HG03460 (cell line): ENCODE data around the gene CEL.
"Not testable (repeated sequence)": the region's sequence is repeated elsewhere in the genome, so short reads cannot be mapped to it uniquely, and the experiment has no call there.

ENCODE experiments used
- ATAC-seq: cut with Tn5 transposase; IDR thresholded peaks from one replicate; pipeline ENCODE4 v1.9.1; 2021; ENCODE audit not compliant: unreplicated experiment

Gene CEL

DNA sequence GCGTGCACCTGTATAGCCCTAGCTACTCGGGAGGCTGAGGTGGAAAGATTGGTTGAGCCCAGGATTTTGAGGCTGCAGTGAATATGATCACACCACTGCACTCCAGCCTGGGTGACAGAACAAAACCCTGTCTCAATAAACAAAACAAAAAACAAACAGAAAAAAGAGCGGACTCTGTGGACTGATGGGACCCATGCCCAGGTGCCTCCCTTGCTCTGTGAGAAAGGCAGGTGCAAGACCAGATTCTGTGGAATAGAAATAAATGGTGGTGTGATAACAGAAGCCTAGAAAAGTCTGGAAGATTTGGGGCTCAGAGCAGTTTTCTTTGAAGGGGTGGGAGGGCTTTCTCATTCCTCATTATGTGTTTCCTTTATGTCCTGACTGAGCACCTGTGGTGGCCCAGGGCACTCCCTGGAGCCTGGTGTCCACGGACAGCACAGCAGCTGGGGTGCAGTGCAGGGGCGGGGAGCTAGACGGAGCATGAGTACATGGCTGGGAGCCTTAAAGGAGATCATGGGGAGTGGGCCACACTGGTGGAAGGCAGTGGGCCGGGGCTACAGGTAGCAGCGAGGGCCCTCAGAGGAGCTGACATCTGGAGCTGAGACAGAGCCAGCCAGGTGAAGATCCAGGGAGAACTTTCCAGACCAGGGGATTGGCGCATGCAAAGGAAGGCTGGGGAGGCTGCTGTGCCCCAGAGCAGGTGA is 15.4 kb upstream of the CEL start:
- no peak for ATAC-seq

DNA sequence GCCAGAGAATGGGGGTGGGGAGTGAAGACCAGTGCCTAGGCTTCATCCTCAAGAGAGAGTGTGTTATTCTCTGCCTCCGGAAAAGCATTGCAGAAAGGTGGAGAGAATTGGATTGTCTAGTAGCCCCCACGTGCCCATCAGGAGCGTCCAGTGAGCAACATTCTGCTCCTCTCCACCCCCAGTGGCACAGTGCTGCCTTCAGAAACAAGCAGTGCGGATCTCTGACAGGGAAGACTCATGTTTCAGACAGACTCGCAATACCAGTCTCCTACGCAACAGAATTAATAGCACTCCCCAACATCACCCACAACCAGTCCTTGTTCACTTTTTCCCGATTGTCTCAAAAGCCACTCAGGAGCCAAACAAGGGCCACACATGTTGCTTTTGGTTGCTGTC is 14.9 kb upstream of the CEL start:
- no peak for ATAC-seq

DNA sequence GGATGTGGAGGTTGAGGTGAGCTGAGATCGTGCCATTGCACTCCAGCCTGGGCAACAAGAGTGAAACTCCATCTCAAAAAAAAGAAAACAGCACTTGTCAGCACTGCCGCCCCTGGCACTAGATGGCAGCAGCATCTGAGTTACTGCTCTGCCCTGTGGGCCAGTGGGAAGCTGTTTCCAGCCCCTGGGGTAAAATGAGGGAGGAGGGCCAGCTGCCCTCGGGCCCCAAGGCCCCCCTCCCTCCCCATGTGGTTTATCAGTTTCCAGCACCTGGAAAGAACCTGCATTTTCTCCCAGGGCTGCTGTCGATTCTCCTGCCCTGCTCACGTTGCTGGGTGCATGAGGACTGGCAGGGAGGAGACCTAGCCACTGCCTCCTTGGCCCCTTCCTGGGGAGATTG is 13.2 kb upstream of the CEL start:
- no peak for ATAC-seq

DNA sequence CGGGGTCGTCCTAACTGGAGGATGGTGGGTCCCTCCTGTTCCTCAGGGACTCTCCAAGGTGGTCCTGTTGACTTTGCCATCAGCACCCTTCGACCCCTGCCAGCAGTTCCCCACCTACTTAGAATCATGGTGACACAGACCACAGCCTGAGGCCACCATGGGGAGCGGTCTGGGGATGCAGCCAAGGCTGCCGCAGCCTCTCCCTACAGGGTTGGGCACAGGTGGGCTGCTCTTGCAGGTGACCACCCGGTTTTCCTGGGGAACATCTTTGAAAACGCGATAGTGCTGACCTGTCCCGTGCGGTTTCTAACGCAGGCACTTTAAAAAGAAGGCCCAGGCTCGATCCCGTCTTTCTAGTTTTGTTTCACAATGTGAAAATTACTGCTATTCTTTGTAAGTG is 12.7 kb upstream of the CEL start:
- no peak for ATAC-seq

DNA sequence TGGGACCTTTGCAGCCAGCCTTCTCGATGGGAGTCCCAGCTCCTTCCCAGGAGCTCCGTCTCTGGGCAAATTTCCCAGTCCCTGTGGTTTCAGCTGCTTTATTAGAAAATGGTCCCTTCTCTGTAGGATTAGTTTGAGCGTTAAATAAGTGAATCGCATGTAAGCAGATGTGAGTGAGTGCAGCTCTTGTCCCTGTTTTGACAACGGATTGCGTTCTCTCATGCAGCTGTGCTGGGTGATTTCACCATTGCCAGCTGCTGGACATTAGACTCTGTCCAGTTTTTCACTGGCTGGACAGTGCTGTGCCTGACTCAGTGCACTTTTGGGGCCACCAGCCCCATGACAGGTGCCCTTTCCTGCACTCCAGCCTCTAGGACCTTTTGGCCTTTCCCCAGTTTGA is 11.6 kb upstream of the CEL start:
- no peak for ATAC-seq

DNA sequence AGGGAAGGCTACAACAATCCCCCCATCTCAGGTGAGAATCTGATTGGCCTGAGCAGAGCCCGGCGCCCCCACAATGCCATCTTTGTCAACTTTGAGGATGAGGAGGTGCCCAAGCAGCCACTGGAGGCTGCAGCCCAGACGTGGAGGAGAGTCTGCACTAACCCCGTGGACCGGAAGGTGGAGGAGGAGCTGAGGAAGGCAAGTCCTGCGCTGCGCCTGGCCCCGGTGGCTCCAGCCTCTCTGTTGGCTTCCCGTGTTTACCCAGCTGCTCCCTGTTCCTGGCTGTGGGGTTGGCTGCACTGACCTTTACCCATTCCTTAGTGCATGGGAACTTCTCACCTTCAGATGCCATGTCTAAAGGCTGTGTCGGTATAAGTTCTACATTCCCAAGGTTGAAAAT is 11.0 kb upstream of the CEL start:
- no peak for ATAC-seq

DNA sequence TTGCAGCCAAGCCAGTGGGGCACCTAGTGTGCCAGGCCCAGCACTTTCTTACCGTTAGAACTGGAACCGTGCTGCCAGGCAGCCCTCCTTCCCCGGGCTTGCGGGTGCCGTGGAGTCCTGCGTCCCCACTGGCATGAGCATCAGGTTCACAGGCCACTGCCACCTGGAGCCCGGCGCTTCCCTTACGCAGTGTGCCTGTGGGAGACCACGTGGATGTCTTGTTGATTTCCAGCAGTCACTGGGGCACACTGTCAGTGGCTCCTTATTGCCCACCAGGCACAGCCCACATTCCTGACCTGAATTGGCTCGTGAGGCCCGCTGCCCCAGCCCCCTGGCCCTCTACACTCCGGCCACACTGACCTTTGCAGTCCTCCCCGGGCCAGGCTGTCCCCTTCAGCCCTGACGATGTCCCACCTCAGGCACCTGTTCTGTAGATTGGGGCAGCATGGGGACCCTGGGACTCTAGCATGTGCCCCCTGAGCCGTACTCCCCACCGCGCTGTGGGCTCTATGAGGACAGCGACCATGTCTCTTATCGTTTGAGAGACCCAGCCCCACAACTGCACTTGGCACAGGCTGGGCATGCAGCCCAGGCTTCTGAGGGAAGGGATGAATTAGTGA is 10.4 kb upstream of the CEL start:
- no peak for ATAC-seq

DNA sequence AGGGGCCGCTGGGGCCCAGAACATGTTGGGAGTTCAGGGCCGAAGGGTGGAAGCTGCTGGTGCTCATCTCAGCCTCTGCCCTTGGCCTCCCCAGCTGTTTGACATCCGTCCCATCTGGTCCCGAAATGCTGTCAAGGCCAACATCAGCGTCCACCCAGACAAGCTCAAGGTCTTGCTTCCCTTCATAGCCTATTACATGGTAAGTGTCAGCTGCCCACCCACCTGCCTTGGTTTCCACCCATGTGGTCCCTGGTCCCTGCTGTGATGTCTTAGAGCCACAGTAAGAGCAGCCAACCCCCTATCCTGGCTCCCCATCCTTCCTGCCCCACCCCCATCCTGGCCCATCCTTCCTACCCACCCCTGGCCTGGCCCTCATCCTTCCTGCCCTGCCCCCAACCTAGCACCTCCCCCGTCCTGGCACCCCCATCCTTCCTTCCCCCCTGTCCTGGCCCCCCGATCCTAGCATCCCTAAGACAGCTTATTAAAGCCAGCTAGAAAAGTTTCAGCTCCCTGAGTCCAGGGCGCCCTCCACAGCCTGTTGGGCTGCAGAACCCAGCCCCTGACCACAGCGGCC is 9.7 kb upstream of the CEL start:
- no peak for ATAC-seq

DNA sequence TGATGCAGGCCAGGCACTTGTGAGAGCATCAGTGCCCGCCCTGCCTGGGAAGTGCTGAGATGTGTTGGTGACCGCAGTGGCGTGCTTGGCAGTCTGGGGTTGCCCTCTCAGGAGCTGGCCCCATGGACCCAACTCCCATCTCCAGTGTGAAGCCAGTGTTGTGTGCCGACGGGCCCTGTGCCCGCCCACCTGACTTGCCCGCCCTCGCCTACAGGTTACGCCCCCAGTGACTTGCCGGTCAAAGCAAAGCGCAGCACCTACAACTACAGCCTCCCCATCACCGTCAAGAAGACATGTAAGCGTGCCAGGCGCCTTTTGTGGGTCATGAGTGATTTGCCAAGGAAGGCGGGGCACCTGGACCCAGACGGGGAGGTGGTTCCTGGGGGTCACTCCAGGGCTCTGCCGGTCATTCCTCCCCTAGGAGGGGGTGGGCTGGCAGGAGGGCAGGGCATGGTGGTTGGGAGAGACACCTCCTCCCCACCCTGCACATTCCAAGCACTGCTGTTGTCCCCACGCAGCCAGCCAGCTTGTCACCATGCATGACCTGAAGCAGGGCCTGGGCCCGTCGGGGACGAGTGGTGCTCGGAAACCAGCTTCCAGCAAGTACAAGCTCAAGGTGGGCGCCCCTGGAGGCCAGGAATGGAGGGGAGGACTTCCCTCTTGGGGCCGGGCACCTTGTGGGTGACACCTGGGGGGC is 7.4 kb upstream of the CEL start:
- no peak for ATAC-seq

DNA sequence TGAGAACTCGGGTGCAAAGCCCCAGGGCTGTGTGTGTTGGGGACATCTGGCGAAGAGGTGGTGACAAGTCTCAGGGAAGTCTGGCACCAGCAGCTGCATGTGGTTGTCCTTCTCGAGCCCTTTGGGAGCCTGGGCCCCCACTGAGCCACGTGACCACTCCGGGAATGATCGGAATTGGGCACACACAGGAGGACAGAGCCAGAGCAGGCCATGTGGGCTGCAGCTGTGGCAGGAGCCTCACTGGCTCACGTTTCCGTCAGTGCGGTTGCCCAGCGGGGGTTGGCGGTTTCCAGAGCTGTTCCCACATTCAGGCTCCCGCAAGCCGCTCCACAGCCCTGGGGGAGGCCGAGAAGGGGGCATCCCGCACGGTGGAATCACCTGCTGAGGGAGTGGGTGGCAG is 6.8 kb upstream of the CEL start:
- no peak for ATAC-seq

DNA sequence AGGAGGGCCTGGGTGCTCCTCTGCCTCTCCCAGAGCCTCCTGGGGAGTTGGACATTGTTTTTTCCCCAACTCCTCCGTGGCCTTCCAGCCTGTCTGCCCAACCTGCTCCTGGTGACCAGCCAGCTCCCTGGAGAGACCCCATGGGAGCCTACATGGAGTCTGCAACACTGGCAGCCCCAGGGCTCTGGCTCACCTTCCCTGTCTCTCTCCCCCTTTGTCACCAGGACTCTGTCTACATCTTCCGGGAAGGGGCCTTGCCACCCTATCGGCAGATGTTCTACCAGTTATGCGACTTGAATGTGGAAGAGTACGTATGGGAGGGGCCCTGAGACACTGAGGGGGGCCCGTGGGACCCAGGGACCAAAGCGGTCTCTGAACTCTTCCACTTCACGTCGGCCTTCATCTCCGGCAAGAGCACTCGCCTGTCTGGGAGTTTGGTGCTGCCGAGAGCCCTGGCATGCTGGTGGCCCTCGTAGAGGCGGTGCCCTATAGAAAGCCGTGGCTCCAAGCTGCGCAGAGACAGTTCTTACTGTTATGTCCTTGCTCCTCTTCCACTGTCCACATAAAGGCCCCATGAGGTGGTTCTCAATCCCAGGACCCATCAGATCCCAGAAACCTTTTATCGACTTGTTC is 5.9 kb upstream of the CEL start:
- ATAC-seq = no peak

DNA sequence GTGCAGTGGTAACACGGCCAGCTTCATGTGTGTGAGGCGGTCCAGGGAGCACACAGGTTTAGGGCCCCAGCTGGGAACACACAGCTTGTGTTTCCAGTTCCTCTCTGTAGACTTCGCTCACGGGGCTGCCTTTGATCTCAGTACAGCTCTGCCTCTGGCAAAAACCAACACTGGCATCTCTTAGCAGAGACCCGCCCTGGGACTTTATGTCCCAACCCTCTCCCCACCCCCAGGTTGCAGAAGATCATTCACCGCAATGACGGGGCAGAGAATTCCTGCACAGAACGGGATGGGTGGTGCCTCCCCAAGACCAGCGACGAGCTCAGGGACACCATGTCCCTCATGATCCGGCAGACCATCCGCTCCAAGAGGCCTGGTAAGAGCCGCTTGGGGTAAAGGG is 5.2 kb upstream of the CEL start:
- ATAC-seq = no peak

DNA sequence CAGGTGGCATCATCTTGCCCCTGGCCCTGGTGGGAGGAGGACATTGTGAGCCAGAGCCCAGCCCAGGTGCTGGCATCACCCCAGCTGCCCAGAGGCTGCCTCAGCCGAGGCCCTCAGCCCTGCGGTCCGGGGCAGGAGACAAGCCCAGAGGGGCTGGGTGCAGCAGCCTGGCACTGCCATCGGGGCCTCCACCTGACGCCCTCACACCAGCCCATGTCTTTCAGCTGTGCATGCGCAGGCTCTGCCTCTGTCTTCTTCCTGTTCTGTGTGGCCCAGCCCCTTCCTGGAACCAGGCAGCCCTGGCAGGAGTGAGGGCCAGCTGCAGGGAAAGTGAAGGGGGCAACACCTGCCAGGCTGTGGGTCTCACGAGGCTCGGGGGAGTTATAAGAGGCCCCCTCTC is 4.8 kb upstream of the CEL start:
- ATAC-seq = no peak

DNA sequence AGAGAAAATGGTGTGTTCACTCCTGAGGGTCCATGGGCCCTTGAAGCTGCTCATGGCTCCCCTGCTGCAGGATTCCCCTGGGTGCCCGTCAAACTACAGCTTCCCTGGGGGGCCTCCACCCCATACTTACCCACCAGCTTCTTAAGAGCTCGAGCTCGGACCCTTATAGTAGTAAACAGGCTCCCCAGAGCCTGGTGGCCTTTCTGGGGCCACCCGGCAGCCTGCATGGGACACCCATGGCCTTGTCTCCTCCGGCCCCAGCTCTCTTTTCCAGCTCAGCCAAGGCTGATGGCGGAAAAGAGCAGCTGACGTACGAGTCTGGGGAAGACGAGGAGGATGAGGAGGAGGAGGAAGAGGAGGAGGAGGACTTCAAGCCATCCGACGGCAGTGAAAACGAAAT is 4.2 kb upstream of the CEL start:
- ATAC-seq = no peak

DNA sequence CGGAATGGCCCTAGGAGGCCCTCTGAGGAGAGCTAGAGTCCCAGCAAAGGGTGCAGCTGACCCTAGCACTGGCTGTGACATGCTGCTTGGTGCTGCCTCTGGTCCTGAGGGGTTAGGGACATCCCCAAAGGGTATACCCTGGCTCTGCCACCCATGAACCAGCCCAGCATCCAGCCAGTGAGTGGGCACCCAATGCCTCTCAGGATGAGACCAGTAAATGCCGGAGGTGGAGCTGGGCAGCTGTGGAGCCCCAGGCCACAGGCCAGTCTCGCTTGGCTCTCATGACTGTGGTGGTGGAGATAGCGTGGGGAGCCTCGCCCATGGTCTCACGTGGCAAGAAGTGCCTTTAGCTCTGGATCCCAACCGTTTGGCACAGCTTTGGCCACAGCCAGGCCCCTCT is 3.7 kb upstream of the CEL start:
- no peak for ATAC-seq

DNA sequence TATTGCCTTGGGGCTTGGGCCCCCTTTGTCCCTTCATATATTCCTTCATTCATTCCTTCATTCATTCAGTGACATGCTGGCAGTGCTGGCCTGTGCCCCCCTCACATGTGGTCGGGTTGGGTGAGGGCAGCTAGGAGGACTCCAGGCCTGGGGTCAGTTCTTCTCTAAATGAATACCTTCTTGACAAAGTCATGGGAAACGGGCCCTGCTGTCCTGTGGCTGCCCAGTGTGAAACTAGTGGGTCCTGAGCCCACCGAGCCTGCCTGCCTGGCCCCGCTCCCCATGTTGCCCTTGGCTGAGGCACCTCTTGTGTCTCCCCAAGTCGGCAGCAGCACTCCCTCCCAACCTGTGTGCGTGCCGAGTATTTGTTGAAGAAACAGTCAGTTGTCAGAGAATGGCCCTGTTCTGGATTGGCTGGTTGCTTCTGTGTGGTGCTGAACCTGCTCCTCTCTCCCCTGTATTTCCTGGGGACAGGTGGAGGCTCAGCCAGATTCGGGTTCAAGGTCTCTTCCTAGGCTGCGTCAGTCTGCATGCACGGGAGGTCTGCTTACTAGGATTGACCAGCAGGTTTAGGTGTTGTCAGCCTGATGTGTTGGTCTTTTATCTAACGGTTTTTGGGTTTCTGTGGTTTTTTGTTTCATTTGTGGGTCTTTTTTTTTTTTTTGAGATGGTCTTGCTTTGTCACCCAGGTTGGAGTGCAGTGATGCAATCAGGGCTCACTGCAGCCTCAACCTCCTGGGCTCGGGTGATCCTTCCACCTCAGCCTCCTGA is 3.0 kb upstream of the CEL start:
- no peak for ATAC-seq

DNA sequence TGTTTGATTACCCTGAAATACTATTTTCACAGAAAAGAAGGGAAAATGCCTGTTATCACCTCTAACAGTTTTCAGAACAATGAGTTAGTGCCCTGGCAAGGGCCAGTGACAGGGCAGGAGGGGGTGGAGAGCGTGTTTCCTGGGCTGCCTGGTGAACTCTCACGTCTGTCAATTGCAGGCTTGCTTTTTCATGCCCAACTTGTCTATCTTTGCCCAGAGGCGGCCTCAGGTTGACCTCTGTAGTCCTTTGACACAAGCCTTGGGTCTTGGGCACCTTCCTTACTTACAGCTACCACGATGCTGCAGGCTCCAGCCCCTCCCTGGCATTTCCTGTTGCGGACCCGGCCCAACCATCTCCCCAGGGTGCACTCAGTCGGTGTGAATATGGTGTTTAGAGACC is 2.2 kb upstream of the CEL start:
- ATAC-seq = no peak

DNA sequence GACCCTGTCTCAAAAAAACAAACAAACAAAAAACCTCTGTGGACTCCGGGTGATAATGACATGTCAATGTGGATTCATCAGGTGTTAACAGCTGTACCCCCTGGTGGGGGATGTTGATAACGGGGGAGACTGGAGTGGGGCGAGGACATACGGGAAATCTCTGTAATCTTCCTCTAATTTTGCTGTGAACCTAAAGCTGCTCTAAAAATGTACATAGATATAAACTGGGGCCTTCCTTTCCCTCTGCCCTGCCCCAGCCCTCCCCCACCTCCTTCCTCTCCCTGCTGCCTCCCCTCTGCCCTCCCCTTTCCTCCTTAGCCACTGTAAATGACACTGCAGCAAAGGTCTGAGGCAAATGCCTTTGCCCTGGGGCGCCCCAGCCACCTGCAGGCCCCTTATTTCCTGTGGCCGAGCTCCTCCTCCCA is 1.4 kb upstream of the CEL start:
- ATAC-seq = no peak

DNA sequence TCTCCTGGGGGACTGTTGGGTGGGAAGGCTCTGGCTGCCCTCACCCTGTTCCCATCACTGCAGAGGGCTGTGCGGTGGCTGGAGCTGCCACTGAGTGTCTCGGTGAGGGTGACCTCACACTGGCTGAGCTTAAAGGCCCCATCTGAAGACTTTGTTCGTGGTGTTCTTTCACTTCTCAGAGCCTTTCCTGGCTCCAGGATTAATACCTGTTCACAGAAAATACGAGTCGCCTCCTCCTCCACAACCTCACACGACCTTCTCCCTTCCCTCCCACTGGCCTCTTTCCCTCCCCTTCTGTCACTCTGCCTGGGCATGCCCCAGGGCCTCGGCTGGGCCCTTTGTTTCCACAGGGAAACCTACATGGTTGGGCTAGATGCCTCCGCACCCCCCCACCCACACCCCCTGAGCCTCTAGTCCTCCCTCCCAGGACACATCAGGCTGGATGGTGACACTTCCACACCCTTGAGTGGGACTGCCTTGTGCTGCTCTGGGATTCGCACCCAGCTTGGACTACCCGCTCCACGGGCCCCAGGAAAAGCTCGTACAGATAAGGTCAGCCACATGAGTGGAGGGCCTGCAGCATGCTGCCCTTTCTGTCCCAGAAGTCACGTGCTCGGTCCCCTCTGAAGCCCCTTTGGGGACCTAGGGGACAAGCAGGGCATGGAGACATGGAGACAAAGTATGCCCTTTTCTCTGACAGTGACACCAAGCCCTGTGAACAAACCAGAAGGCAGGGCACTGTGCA is 590 bp upstream of the CEL start:
- ATAC-seq = not testable (repeated sequence)

DNA sequence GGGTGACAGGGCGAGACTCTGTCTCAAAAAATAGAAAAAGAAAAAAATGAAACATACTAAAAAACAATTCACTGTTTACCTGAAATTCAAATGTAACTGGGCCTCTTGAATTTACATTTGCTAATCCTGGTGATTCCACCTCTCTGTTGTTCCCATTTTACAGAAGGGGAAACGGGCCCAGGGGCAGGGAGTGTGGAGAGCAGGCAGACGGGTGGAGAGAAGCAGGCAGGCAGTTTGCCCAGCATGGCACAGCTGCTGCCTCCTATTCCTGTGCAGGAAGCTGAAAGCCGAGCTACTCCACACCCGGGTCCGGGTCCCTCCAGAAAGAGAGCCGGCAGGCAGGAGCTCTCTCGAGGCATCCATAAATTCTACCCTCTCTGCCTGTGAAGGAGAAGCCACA is 788 bp downstream of the CEL start:
- not testable (repeated sequence) for ATAC-seq
